ENCODE measurements around the gene GRIN2A.

DNA sequence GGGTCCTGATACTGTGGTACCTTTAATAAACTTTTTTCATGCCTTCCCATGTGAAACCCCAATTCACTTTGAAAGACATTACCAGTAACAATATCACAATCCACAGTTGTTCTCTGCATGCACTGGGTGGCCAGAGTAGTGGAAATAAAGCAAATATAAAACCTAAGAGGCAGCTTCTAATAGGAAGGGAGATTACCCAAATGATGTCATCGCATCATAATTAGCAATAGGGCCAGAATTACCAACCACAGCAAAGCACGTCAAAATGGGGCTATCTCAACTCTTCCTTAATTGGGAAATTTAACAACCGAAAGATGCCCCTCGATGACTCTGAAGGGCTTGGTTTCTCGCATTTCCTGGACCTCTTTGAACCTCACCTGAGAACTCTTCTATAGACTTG, 224.8 kb downstream of the GRIN2A start:
- TF ChIP-seq POLR2A (IDR thresholded peaks at IDR 0.05) (no peak), POLR2AphosphoS5 (IDR thresholded peaks at IDR 0.05) (no peak)
- TF ChIP-seq, protein P1, sequence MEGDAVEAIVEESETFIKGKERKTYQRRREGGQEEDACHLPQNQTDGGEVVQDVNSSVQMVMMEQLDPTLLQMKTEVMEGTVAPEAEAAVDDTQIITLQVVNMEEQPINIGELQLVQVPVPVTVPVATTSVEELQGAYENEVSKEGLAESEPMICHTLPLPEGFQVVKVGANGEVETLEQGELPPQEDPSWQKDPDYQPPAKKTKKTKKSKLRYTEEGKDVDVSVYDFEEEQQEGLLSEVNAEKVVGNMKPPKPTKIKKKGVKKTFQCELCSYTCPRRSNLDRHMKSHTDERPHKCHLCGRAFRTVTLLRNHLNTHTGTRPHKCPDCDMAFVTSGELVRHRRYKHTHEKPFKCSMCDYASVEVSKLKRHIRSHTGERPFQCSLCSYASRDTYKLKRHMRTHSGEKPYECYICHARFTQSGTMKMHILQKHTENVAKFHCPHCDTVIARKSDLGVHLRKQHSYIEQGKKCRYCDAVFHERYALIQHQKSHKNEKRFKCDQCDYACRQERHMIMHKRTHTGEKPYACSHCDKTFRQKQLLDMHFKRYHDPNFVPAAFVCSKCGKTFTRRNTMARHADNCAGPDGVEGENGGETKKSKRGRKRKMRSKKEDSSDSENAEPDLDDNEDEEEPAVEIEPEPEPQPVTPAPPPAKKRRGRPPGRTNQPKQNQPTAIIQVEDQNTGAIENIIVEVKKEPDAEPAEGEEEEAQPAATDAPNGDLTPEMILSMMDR (IDR thresholded peaks at IDR 0.05), result no peak

Measured in gastroesophageal sphincter (tissue), 3 donors.